Mesenchymal stem cell (in vitro differentiated cells and primary cell): ENCODE measurements around the gene PITPNC1.
A peak's percentile ranks its signal among the peaks of the same experiment; 100 is the strongest.

Experiments
- DNase-seq: peaks from one replicate; pipeline ENCODE4 v3.0.0-alpha.2; 2013
- H2AFZ ChIP-seq: one replicate; pipeline ENCODE4 v1.6.1; 2013; ENCODE audit warnings: low read depth, mild to moderate bottlenecking, control low read depth, inconsistent platforms, low read length, moderate library complexity
- H2AK5ac ChIP-seq: 2 replicates; pipeline ENCODE4 v1.6.1; 2013; ENCODE audit warnings: low read length, moderate library complexity, mild to moderate bottlenecking, inconsistent platforms; ENCODE audit not compliant: severe bottlenecking
- H2BK120ac ChIP-seq: one replicate; pipeline ENCODE4 v1.6.1; 2013; ENCODE audit warnings: low read depth, mild to moderate bottlenecking, inconsistent platforms, low read length, moderate library complexity
- H2BK12ac ChIP-seq, 2 experiments: one replicate each; pipeline ENCODE4 v1.6.1; 2013; ENCODE audit warnings: inconsistent platforms in 2 of 2, low read length in 2 of 2, mild to moderate bottlenecking in 2 of 2, moderate library complexity in 2 of 2, control low read depth in 1 of 2
- H2BK15ac ChIP-seq: one replicate; pipeline ENCODE4 v1.6.1; 2013; ENCODE audit warnings: mild to moderate bottlenecking, low read depth, inconsistent platforms; ENCODE audit not compliant: poor library complexity, severe bottlenecking
- H2BK5ac ChIP-seq: 2 replicates; pipeline ENCODE4 v1.6.1; 2013; ENCODE audit warnings: low read depth, mild to moderate bottlenecking, low read length, control low read depth, inconsistent platforms; ENCODE audit not compliant: poor library complexity, severe bottlenecking
- H3K14ac ChIP-seq, 2 experiments: one replicate each; pipeline ENCODE4 v1.6.1; 2013; ENCODE audit warnings: inconsistent platforms in 2 of 2, low read length in 2 of 2, control low read depth in 1 of 2, mild to moderate bottlenecking in 1 of 2, moderate library complexity in 1 of 2
- H3K18ac ChIP-seq, 2 experiments: one replicate each; pipeline ENCODE4 v1.6.1; 2013; ENCODE audit warnings: inconsistent platforms in 2 of 2, low read length in 2 of 2, control low read depth in 1 of 2, low read depth in 1 of 2, mild to moderate bottlenecking in 1 of 2
- H3K23ac ChIP-seq, 2 experiments: one replicate each; pipeline ENCODE4 v1.6.1; 2013; ENCODE audit warnings: inconsistent platforms in 2 of 2, low read length in 2 of 2, mild to moderate bottlenecking in 2 of 2, moderate library complexity in 2 of 2, control low read depth in 1 of 2
- H3K27ac ChIP-seq: 2 replicates; pipeline ENCODE4 v1.5.1; 2013; ENCODE audit warnings: mild to moderate bottlenecking, moderate library complexity, low read length, control low read depth, inconsistent platforms; ENCODE audit not compliant: poor library complexity, severe bottlenecking
- H3K27me3 ChIP-seq, 2 experiments: 2 replicates each; pipeline versions ENCODE4 v1.6.1 to v1.7.0; 2013; ENCODE audit warnings: low read length in 2 of 2, mild to moderate bottlenecking in 2 of 2, moderate library complexity in 2 of 2, control low read depth in 1 of 2, inconsistent platforms in 1 of 2; ENCODE audit not compliant: control insufficient read depth in 1 of 2, insufficient read depth in 1 of 2
- H3K36me3 ChIP-seq, 2 experiments: 2 replicates each; pipeline versions ENCODE4 v1.6.1 to v1.7.0; 2013; ENCODE audit warnings: low read length in 2 of 2, control low read depth in 1 of 2, inconsistent platforms in 1 of 2, low read depth in 1 of 2, mild to moderate bottlenecking in 1 of 2; ENCODE audit not compliant: insufficient read depth in 2 of 2, control insufficient read depth in 1 of 2
- H3K4ac ChIP-seq, 2 experiments: one replicate each; pipeline ENCODE4 v1.6.1; 2013; ENCODE audit warnings: inconsistent platforms in 2 of 2, low read length in 2 of 2, mild to moderate bottlenecking in 2 of 2, moderate library complexity in 2 of 2, control low read depth in 1 of 2, low read depth in 1 of 2
- H3K4me1 ChIP-seq: 2 replicates; pipeline ENCODE4 v1.6.1; 2013; ENCODE audit warnings: low read depth, low read length, control low read depth; ENCODE audit not compliant: control insufficient read depth, insufficient read depth
- H3K4me2 ChIP-seq: 2 replicates; pipeline ENCODE4 v1.6.1; 2013; ENCODE audit warnings: low read length, mild to moderate bottlenecking, inconsistent platforms; ENCODE audit not compliant: poor library complexity, severe bottlenecking
- H3K4me3 ChIP-seq, 2 experiments: 2 replicates each; pipeline versions ENCODE4 v1.5.1 to v1.7.0; 2013; ENCODE audit warnings: low read length in 2 of 2, mild to moderate bottlenecking in 2 of 2, control low read depth in 1 of 2, low read depth in 1 of 2; ENCODE audit not compliant: insufficient read depth in 1 of 2
- H3K79me1 ChIP-seq: replicated peaks from 2 replicates; pipeline ENCODE4 v1.6.1; 2013; ENCODE audit warnings: mild to moderate bottlenecking, control low read depth, low read length, inconsistent platforms; ENCODE audit not compliant: poor library complexity, severe bottlenecking
- H3K9ac ChIP-seq: 2 replicates; pipeline ENCODE4 v1.7.0; 2013; ENCODE audit warnings: mild to moderate bottlenecking, low read length, moderate library complexity
- H3K9me3 ChIP-seq: 2 replicates; pipeline ENCODE4 v1.7.0; 2013; ENCODE audit warnings: mild to moderate bottlenecking, low read length; ENCODE audit not compliant: control insufficient read depth
- H4K8ac ChIP-seq: one replicate; pipeline ENCODE4 v1.6.1; 2013; ENCODE audit warnings: inconsistent platforms, mild to moderate bottlenecking, low read length, moderate library complexity
- H4K91ac ChIP-seq: one replicate; pipeline ENCODE4 v1.6.1; 2013; ENCODE audit warnings: mild to moderate bottlenecking, low read length, inconsistent platforms
- WGBS: methylation state at CpG from one replicate; pipeline ENCODE4 v1.1.7; 2013; ENCODE audit warnings: mixed read lengths; 5-methylcytosine and 5-hydroxymethylcytosine counted together

PITPNC1 gene

DNA sequence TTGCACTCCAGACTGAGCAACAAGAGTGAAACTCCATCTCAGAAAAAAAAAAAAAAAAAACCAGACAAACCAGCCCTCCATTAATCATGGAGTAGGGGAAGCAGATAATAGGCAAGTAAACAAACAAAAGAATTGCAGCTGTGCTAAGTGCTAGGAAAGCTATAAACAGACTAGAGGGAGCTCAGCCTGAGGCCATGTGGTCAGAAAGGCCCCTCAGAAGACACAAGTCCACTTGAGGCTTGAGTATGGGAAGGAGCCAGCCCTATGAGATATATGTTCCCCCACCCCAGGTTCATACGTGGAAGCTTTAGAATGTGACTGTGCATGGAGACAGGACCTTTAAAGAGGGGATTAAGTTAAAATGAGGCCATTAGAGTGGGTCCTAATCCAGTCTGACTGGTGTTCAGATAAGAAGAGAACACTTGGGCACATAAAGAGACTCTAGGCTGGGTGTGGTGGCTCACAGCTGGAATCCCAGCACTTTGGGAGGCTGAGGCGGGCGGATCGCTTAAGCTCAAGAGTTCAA lies 208.1 kb downstream of the PITPNC1 start:
- Histone ChIP-seq H3K14ac (no peak overlapping the region), H3K4me2 (no peak overlapping the region), H3K36me3 (peaks cover 0 to 5% of the 10 kb centered on the region in 2 experiments), H2AFZ (no peak overlapping the region), H3K27me3 (no peaks in the 10 kb centered on the region), H3K23ac (no peak overlapping the region), H4K91ac (no peak overlapping the region), H3K4me1 (no peaks in the 10 kb centered on the region), H2AK5ac (no peak overlapping the region), H4K8ac (no peak overlapping the region), H2BK12ac (no peak overlapping the region), H3K4ac (no peak overlapping the region), H3K4me3 (no peak overlapping the region), H3K27ac (no peak overlapping the region), H2BK120ac (no peak overlapping the region), H3K18ac (no peak overlapping the region), H3K9me3 (no peaks in the 10 kb centered on the region), H3K9ac (no peak overlapping the region), H2BK5ac (no peak overlapping the region), H3K79me1 (no peaks in the 10 kb centered on the region), H2BK15ac (no peak overlapping the region)
- 57% methylated on average over 4 of the region's 4 CpGs for WGBS
- DNase-seq: peak; percentile 97

DNA sequence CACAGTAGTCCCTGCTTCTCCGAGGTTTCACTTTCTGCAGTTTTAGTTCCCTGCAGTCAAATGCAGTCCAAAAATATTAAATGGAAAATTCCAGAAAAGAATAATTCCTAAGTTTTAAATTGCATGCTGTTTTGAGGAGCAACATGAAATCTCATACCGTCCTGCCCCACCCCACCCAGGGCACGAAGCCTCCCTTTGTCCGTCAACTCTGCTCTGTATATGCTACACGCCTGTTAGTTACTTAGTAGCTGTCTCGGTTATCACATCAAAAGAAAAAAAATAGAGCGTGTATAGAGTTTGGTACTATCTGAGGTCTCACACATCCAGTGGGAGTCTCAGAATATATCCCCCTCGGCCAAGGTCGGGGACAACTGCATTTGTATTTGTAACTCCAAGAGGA lies 211.2 kb downstream of the PITPNC1 start:
- H3K79me1 ChIP-seq: no peaks in the 10 kb centered on the region
- H2BK12ac ChIP-seq: no peak overlapping the region
- no peak overlapping the region for H3K14ac ChIP-seq
- no peak overlapping the region for H2AK5ac ChIP-seq
- H2BK15ac ChIP-seq: no peak overlapping the region
- H3K4me3 ChIP-seq: no peak overlapping the region
- no peak overlapping the region for H4K8ac ChIP-seq
- no peak overlapping the region for H3K9ac ChIP-seq
- H2AFZ ChIP-seq: no peak overlapping the region
- H4K91ac ChIP-seq: no peak overlapping the region
- no peak overlapping the region for H3K4ac ChIP-seq
- H3K27ac ChIP-seq: no peak overlapping the region
- no peaks in the 10 kb centered on the region for H3K9me3 ChIP-seq
- WGBS: 96% methylated on average over 8 of the region's 9 CpGs
- H3K18ac ChIP-seq: no peak overlapping the region
- no peaks in the 10 kb centered on the region for H3K4me1 ChIP-seq
- H3K4me2 ChIP-seq: no peak overlapping the region
- DNase-seq: no peak
- no peak overlapping the region for H2BK5ac ChIP-seq
- H3K23ac ChIP-seq: no peak overlapping the region
- no peaks in the 10 kb centered on the region for H3K36me3 ChIP-seq
- H3K27me3 ChIP-seq: no peaks in the 10 kb centered on the region
- H2BK120ac ChIP-seq: no peak overlapping the region

DNA sequence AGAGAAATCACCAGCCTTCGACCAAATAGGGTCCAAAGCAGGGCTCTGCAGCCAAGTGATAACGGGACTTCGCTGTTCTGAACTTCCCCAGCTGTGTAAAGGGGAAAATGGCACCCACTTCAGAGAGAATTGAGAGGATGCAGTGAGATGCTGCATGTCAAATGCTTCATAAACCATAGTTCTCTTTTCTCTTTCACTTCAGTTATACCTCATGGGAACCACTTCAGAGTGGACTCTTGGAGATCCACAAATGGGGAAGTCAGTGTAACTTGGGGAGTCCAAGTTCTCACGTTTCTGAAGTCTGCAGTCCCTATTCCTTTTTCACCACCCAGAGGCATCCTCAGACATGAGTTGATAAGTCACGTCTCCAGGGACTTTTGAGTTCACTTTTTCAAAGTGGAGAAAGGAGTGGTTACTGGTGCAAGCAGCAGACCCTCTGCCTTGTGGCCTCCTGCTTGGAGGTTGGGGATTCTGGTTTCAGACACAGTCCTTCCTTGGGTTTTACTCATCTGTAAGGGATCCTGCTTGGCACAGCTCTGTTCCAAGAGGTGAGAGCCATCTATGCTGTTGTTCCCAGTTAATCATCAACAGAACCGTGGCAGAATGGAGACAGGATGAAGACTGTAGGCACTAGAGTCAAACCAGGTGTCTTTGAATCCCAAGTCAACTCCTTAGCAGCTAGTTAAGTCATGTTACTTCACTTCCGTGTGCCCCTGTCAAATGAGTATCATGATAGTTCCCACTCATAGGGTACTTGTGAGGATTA lies 217.2 kb downstream of the PITPNC1 start:
- no peaks in the 10 kb centered on the region for H3K36me3 ChIP-seq
- H2BK15ac ChIP-seq: no peak overlapping the region
- no peaks in the 10 kb centered on the region for H3K9me3 ChIP-seq
- H3K27ac ChIP-seq: peak overlapping the region; percentile 17
- H3K27me3 ChIP-seq: no peaks in the 10 kb centered on the region
- H3K79me1 ChIP-seq: no peaks in the 10 kb centered on the region
- no peak overlapping the region for H4K91ac ChIP-seq
- no peak overlapping the region for H3K14ac ChIP-seq
- no peak overlapping the region for H3K4me2 ChIP-seq
- DNase-seq: no peak
- H3K18ac ChIP-seq: no peak overlapping the region
- H2AFZ ChIP-seq: no peak overlapping the region
- H3K23ac ChIP-seq: no peak overlapping the region
- H2BK120ac ChIP-seq: no peak overlapping the region
- H2BK5ac ChIP-seq: no peak overlapping the region
- H2BK12ac ChIP-seq: no peak overlapping the region
- no peak overlapping the region for H3K4ac ChIP-seq
- H3K4me3 ChIP-seq: no peak overlapping the region
- no peak overlapping the region for H3K9ac ChIP-seq
- no peak overlapping the region for H4K8ac ChIP-seq
- H2AK5ac ChIP-seq: no peak overlapping the region
- H3K4me1 ChIP-seq: peaks cover 2% of the 10 kb centered on the region
- WGBS: 89% methylated on average over 7 of the region's 7 CpGs

DNA sequence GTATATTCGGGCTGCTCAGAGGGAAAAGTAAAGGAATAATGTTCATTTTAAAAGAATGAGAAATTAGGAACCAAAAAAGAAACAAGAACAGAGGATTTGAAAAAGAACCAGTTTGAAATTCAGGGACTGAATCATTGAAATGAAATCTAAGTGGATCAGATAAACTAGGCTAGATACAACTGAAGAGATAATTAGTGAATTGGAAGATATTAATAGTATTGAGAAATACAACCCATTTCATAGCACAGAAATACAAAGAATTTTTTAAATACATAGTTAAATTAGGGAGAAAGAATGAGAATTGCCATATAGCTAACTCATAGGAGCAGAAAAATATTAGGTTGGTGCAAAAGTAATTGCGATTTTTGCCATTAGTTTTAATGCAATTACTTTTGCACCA lies 223.3 kb downstream of the PITPNC1 start:
- H3K4me2 ChIP-seq: no peak overlapping the region
- no peak overlapping the region for H4K8ac ChIP-seq
- H3K4me1 ChIP-seq: peaks cover 3% of the 10 kb centered on the region
- no peaks in the 10 kb centered on the region for H3K27me3 ChIP-seq
- no peak for DNase-seq
- peaks cover 1% of the 10 kb centered on the region for H3K79me1 ChIP-seq
- no peaks in the 10 kb centered on the region for H3K36me3 ChIP-seq
- no peak overlapping the region for H2BK5ac ChIP-seq
- no peak overlapping the region for H2BK15ac ChIP-seq
- no peak overlapping the region for H3K18ac ChIP-seq
- H4K91ac ChIP-seq: no peak overlapping the region
- no peaks in the 10 kb centered on the region for H3K9me3 ChIP-seq
- H3K4me3 ChIP-seq: no peak overlapping the region
- no peak overlapping the region for H3K23ac ChIP-seq
- H2AFZ ChIP-seq: no peak overlapping the region
- no peak overlapping the region for H3K9ac ChIP-seq
- no peak overlapping the region for H2AK5ac ChIP-seq
- 93% methylated on average over 1 of the region's 2 CpGs for WGBS
- H3K27ac ChIP-seq: no peak overlapping the region
- H2BK120ac ChIP-seq: no peak overlapping the region
- no peak overlapping the region for H3K4ac ChIP-seq
- H2BK12ac ChIP-seq: no peak overlapping the region
- H3K14ac ChIP-seq: no peak overlapping the region
